GM19467 (cell line): ENCODE data around the gene DOCK3.
"Not testable (repeated sequence)": the region's sequence is repeated elsewhere in the genome, so short reads cannot be mapped to it uniquely, and the experiment has no call there.

Experiments
- ATAC-seq: cut with Tn5 transposase; IDR thresholded peaks from one replicate; pipeline ENCODE4 v1.9.1; 2021; ENCODE audit warnings: mild to moderate bottlenecking, moderate library complexity; ENCODE audit not compliant: unreplicated experiment

DOCK3 gene

DNA sequence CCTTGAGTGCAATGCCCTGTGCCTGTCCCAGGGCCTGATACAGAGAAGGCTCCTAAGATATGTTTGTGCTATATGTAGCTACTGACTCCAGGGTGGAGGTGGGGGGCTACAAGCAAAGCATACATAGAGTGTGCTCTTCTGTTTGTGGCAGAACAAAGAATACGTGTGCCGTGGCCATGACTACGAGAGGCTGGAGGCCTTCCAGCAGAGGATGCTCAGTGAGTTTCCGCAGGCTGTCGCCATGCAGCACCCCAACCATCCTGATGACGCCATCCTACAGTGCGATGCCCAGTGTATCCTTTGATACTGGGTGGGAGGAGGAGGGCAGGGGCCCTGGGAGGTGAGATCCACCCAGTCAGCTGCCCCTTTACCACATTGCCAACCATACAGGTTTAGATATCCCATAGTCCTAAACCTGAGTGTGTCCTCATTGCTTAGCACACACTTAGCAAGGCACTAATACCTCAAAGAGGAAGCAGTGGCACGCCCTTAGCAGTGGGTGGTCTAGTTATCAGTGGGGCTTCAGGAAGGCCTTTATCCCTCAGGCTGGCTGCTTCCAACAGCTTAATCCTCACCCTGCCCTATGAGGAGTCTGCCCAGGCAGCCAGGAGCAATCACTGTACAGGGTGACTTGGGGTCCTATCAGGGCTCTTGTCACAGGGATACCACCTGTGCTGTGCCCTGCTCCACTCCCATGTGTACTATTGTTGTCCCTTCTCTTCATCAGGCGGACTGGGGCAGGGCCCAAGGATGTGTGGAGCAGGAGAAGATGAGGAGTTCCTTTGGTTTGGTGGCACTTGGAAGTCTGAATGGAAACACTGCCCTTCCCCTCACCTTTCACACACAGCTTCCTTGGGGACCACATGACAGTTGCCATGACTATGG is 680.2 kb downstream of the DOCK3 start:
- ATAC-seq = no peak

GRCh38 chr3:51355891-51356578 is 681.3 kb downstream of the DOCK3 start:
- no peak for ATAC-seq

DNA sequence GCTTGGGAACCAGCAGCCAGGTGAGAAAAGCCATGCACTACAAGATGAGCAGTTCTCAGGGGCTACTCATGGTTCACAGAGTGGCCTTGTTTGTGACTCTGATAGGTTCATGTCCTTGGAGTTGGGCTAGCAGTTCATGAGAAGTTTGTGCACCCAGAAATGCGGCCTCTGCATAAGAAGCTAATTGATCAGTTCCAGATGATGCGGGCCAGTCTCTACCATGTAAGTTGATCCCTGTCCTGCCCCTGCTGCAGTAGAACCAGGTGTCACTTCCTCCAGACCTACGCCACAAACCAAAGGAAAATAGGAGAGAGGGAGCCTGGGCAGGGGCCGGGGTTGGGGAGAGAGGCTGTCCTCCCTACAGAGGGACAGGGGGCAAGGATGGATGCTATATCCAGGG is 683.1 kb downstream of the DOCK3 start:
- no peak for ATAC-seq

DNA sequence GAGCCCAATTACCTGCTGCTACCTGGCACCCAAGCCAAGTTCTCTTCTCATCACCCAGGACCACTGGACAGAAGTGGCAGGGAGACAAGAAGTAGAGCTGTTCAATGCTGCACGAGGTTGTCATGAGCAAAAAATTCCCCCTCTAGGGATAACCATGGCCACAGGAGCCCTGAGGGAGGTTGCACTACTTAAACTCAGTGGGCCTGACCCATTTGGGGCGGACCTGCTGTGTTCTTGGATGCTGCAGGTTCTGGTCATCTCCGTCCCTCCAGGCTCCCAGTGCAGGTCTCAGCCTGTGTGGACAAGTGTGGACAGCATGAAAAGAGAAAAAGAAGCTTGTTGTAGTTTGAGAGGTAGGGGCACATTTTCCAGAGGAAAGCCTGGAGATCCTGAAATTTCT is 684.3 kb downstream of the DOCK3 start:
- ATAC-seq = no peak

GRCh38 chr3:51360806-51361205 is 686.1 kb downstream of the DOCK3 start:
- ATAC-seq = no peak

DNA sequence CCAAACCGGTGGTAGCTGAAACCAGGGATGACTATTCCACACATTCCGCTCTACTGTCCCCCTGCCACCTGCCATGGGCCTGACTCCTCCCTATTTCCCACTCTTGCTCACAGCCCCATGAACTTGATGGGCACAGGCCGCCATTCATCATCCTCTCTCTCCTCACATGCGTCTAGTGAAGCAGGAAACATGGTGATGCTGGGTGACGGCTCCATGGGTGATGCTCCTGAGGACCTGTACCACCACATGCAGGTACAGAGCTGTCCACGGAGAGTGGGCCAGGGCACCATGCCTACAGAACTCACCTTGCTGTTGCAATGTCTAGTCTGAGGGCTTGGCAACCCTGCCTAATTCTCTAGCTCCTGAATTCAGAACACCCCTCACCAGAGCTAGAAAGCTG is 687.0 kb downstream of the DOCK3 start:
- no peak for ATAC-seq

DNA sequence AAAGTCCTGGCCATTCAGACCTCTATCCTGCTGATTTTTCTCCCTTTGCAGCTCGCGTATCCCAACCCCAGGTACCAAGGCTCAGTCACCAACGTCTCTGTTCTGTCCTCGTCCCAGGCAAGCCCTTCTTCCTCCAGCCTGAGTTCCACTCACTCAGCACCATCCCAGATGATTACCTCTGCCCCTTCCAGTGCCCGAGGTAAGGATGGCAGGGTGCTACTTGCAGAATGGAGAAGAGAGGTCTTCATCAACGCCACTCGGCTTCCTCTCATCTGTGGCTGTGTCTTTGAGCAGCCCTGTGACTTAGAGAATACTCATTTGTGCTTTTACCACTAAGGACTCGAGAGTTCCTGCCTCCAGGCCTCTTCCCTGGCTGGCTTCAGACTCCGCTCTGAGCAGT is 687.7 kb downstream of the DOCK3 start:
- ATAC-seq = no peak

DNA sequence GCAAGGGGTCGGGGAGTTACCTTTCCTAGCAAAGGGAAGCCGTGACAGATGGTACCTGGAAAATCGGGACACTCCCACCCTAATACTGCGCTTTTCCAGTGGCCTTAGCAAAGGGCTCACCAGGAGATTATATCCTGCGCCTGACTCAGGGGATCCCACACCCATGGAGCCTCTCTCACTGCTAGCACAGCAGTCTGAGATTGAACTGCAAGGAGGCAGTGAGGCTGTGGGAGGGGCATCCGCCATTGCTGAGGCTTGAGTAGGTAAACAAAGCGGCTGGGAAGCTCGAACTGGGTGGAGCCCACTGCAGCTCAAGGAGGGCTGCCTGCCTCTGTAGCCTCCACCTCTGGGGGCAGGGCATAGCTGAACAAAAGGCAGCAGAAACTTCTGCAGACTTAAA is 693.5 kb downstream of the DOCK3 start:
- not testable (repeated sequence) for ATAC-seq

- ATAC-seq = no peak
Observed at GRCh38 chr3:51371943-51372557, 697.3 kb downstream of the DOCK3 start.

DNA sequence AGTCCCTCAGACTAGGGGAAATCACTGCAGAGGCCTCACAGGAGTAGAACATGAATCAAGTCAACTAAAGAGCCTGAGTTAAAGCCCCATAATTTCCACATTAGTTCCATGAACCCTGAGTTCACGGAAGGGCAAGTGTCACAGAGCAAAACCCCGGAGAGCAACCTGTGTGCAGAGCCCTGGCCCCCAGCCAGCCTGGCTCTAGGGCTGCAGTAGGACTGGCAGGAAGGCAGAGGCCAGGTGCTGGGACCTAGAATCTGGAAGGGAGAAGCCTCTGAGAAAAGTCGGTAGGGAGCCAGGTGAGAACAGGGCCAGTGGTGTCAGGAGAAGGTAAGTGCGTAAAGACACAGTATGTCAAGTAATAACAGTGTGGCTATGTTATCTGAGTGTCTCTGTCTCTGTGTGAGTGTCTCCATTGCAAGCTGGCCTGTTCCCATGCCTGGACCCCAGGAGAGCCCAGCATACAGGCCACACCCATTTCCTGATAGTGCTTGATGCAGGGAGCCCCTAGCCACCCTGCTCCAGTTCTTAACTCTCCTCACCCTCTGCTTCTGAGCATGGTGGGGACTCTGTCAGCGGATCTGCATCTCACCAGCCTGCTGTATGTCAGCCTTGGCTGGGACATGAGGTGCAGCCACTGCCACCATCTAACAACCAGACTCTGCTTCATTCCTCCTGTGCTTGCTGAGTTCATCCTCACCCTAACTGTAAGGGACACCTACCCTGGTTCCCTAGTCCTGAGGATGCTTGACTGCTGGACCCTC is 699.1 kb downstream of the DOCK3 start:
- no peak for ATAC-seq

DNA sequence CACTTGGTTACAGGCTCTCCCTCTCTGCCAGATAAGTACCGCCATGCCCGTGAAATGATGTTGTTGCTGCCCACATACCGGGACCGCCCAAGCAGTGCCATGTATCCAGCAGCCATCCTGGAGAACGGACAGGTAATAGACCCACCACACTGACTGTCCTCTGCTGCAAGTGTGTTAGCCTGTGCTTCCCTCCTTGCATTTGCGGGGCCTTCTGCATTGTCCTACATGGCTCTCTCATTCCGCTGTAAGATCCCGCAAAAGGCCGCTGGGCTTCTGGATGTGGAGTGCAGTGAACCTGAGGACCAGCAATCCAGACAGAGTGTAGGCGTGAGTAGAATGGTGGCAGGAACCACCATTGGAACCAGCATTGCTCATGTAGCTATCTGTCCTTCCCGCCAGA is 699.7 kb downstream of the DOCK3 start:
- ATAC-seq = no peak

DNA sequence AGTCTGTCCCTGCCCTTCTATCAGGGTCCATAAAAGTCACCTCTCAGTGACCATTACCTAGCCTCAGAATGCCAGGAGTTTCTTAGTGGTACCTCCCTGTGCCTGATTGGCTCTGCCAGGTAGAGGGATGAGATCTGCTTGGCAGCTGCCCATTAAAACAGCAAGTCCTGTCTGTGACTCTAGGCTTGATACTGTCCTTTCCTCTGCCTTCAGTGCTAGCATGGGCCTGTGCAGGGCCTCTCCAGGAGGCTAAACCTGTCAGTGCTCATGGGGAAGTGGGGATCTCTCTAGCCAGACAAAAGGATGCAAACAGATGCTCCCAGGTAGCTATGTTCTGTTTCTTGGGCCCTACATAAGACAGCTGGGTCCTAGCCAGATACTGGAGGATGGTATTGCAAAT is 700.4 kb downstream of the DOCK3 start:
- no peak for ATAC-seq

- no peak for ATAC-seq
Observed at GRCh38 chr3:51375571-51375970, 700.8 kb downstream of the DOCK3 start.

GRCh38 chr3:51378065-51378464 is 703.3 kb downstream of the DOCK3 start:
- no peak for ATAC-seq

DNA sequence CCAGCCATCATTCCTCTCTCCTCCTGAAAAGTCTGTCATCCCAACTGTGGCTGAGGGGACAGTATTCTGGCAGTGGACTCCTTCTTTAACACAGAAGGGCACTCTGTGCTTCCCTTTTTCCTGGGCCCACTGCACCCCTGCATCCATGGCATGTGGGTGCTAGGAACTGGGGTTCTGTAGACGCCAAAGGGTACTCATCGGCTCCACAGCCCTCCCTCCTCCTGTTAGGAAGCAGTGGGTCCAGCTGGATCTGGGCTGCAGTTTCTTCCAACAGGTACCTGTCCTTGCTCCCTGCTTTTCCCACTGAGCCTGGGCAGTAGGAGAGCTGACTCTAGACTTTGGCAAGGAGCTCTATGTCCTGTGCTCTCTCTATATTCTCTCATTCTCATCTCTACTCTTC is 704.0 kb downstream of the DOCK3 start:
- no peak for ATAC-seq

DNA sequence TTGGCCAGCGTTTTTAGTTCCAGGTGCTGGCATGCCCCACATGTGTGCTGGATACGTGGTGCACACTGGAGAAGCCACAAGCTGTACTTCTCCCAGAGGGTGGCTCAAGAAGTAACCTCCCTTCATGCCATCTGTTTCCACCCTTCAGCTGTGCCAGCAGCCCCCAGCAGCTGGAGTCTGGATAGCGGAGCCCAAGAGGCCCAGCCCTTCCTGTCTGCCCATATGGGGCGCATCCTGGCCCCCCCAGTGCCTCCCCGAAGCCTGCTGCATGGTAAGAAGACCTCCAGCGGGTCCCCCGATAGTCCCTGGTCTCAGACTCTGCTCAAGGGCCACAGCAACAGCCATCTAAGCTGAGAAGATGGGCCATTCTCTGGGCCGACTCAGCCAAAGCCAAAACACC is 704.6 kb downstream of the DOCK3 start:
- no peak for ATAC-seq

GRCh38 chr3:51379746-51380455 is 705.2 kb downstream of the DOCK3 start:
- ATAC-seq = no peak

- ATAC-seq = no peak
Observed at GRCh38 chr3:51380601-51381332, 706.0 kb downstream of the DOCK3 start.

DNA sequence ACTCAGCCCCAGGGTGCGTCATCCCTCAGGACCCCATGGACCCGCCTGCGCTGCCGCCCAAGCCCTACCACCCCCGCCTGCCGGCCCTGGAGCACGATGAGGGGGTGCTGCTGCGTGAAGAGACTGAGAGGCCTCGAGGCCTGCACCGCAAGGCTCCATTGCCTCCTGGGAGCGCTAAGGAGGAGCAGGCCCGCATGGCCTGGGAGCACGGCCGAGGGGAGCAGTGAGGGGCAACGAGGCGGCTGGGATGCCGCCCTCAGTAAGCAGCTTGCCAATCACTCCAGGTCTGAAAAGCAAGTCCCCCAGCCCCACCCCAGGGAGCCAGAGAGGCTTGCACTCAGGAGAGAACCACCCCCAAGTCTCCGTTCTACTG is 706.6 kb downstream of the DOCK3 start:
- no peak for ATAC-seq
